Activated CD4-positive, alpha-beta memory T cell treated with anti-CD3 and anti-CD28 coated beads, Interleukin-2, amount 10 ng/mL, durations not matched to agents 7 days and 5 days (primary cell): ENCODE data around the gene CXCL16. TPM values are rescaled to one million over a fixed set of nuclear protein-coding genes. Genes with fewer than 3 reads are reported as not detected.

Experiments
- CTCF ChIA-PET: fragments of 350-600 bp; sonication (Branson Sonifier 250); formaldehyde crosslinking; loops from one replicate; lab custom pipeline; 2021; ENCODE audit warnings: antibody characterized with exemption, inconsistent platforms; lab: Charles Lee
- POLR2A ChIA-PET: fragments of 350-600 bp; sonication (Branson Sonifier 250); formaldehyde crosslinking; loops from one replicate; lab custom pipeline; 2021; ENCODE audit warnings: antibody characterized with exemption; lab: Charles Lee
- DNase-seq: peaks from one replicate; pipeline ENCODE4 v3.0.0-alpha.2; 2020
- H3K27ac Mint-ChIP-seq: one replicate; pipeline ENCODE4 v1.8.0; 2021; ENCODE audit warnings: mild to moderate bottlenecking, mixed read lengths
- H3K27me3 Mint-ChIP-seq: one replicate; pipeline ENCODE4 v1.8.0; 2021; ENCODE audit warnings: mixed read lengths
- H3K36me3 Mint-ChIP-seq: one replicate; pipeline ENCODE4 v1.8.0; 2021; ENCODE audit warnings: low read depth, mixed read lengths
- H3K4me1 Mint-ChIP-seq: one replicate; pipeline ENCODE4 v1.8.0; 2021; ENCODE audit warnings: mixed read lengths
- H3K4me3 Mint-ChIP-seq: one replicate; pipeline ENCODE4 v1.8.0; 2021; ENCODE audit warnings: mild to moderate bottlenecking, mixed read lengths
- H3K9me3 Mint-ChIP-seq: one replicate; pipeline ENCODE4 v1.8.0; 2021; ENCODE audit warnings: mixed read lengths
- total RNA-seq, 2 experiments: library from RNA; stranded (reverse); gene quantifications; one replicate each; pipeline ENCODE4 v1.2.3, GENCODE V29; 2021

CXCL16 gene
- 1 to 10 TPM; 2.2 to 2.6 TPM for total RNA-seq

GRCh38 chr17:4739122-4740024 lies at the start of gene CXCL16, which contains the start of gene ZMYND15:
CXCL16 (minus strand) TSS chr17:4739928; CDS start chr17:4739339, 589 bp downstream.
ZMYND15 (plus strand) TSS chr17:4739833; CDS start chr17:4740549, 716 bp downstream.
- POLR2A ChIA-PET: interaction anchor here (1.0 to 2.0 kb wide), 3 partner anchors 9 to 57 kb away, joined by 3 to 5 read pairs (median 3); no protein-coding TSS in a partner anchor
- peak within 1 kb of the TSS; percentile 74 for H3K4me3 Mint-ChIP-seq
- H3K36me3 Mint-ChIP-seq: peaks cover 3% of the 10 kb centered on the region
- H3K27ac Mint-ChIP-seq: no peak within 1 kb of the TSS
- DNase-seq: peak; percentile 56
- peaks cover 26% of the 10 kb centered on the region for H3K4me1 Mint-ChIP-seq
- no peaks in the 10 kb centered on the region for H3K9me3 Mint-ChIP-seq
- H3K27me3 Mint-ChIP-seq: peaks cover 37% of the 10 kb centered on the region
- CTCF ChIA-PET: interaction anchor here (1.4 kb wide), 1 partner anchor 8 kb away, joined by 3 read pairs; no protein-coding TSS in a partner anchor

DNA sequence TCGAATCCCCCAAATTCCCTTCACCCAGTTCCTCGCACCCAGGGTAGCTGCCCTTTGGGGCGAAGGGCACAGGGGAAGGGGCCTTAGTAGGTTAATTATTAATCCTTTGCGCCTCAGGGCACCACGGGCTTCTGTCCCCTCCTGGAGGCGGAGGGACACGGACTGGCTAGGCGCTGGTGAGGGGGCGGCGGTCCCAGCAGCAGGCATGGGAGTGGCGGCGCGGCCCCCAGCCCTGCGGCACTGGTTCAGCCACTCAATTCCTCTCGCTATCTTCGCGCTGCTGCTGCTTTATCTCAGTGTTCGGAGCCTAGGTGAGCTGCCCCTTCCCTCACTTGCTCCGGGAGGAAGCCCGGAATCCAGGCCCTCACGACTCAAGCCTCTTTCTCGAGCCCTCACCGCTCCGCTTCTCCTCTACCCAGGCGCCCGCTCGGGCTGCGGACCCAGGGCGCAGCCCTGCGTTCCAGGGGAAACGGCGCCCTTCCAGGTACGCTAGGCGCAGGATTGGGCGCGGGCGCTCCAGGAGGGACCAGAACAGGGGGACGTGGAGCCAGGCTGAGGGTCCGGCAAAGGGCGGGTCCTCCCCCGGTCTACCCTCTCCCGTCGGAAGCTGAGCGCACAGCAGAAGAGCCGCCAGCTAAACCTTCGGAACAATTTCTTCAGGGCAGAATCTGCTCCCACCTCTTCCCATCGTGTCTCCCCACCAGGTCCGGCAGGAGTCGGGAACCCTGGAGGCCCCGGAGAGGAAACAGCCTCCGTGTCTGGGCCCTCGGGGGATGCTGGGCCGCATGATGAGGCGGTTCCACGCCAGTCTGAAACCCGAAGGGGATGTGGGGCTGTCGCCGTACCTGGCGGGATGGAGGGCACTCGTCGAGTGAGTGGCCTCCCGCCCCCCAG lies 49.3 kb upstream of the CXCL16 start, which contains the start of gene GLTPD2:
TSS of gene GLTPD2 (plus strand) at position 158 of the 894 bp plus-strand sequence. CDS start at position 206, 48 bp downstream.
- CTCF ChIA-PET: interaction anchor here (0.7 to 2.5 kb wide), 26 partner anchors 9 to 290 kb away, joined by 3 to 24 read pairs (median 6); partner anchors contain the start of genes ARRB2, C17orf107, CAMTA2 and MED11

DNA sequence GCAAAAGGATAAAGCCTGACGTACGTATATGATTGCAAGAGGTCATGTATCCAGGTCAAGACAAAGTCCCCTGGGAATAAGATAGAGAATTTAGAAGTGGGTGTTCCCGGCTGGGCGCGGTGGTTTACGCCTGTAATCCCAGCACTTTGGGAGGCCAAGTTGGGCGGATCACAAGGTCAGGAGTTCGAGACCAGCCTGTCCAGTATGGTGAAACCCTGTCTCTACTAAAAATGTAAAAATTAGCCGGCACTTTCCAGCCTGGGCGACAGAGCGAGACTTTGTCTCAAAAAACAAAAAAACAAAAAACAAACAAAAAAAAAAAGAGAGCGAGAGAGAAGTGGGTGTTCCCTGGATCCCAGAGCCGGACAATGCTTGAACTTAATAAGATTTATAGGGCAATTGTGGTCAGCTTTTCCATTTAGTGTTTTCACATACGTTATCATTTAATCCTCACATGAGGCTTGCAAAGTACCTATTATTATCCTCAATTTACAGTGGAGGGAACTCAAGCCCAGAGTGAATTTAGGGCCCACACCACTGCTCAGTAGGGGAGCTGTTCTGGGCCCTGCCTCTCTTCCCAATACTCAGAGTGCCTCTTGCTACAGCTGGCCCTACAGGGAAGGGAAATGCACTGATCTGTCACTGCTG lies 48.6 kb upstream of the CXCL16 start:
- Mint-ChIP-seq H3K4me3 (peak overlapping the region; percentile 41), H3K4me1 (peaks cover 37% of the 10 kb centered on the region), H3K27ac (no peak overlapping the region), H3K27me3 (peaks cover 49% of the 10 kb centered on the region), H3K9me3 (no peaks in the 10 kb centered on the region), H3K36me3 (no peaks in the 10 kb centered on the region)
- DNase-seq: no peak
- ChIA-PET CTCF (interaction anchor here (1.3 to 2.0 kb wide), 4 partner anchors 9 to 78 kb away, joined by 3 to 9 read pairs (median 6); partner anchors contain the start of genes ARRB2 and TM4SF5), POLR2A (interaction anchor here (2.8 kb wide), 1 partner anchor 12 kb away, joined by 12 read pairs; no protein-coding TSS in a partner anchor)

More for the DNA sequence above, 49.3 kb upstream of the CXCL16 start, which contains the start of gene GLTPD2:
- Mint-ChIP-seq H3K9me3 (no peaks in the 10 kb centered on the region), H3K27ac (peak within 1 kb of the TSS; percentile 45), H3K4me1 (peaks cover 37% of the 10 kb centered on the region), H3K27me3 (peaks cover 43% of the 10 kb centered on the region), H3K4me3 (peak within 1 kb of the TSS; percentile 48), H3K36me3 (no peaks in the 10 kb centered on the region)
- POLR2A ChIA-PET: interaction anchor here (0.7 to 2.8 kb wide), 16 partner anchors 11 to 646 kb away, joined by 3 to 33 read pairs (median 8); partner anchors contain the start of genes ARRB2, C17orf107, CYB5D2 and PELP1
- no peak for DNase-seq

- Mint-ChIP-seq H3K4me1 (peaks cover 40% of the 10 kb centered on the region), H3K9me3 (no peaks in the 10 kb centered on the region), H3K27me3 (peaks cover 56% of the 10 kb centered on the region), H3K36me3 (no peaks in the 10 kb centered on the region), H3K27ac (no peak overlapping the region), H3K4me3 (no peak overlapping the region)
- CTCF ChIA-PET: interaction anchor here (0.8 to 2.0 kb wide), 7 partner anchors 7 to 105 kb away, joined by 3 to 7 read pairs (median 3); partner anchors contain the start of genes ARRB2, MED11, PSMB6 and TM4SF5
- POLR2A ChIA-PET: interaction anchor here (1.0 to 1.7 kb wide), 6 partner anchors 9 to 75 kb away, joined by 3 to 7 read pairs (median 4); partner anchors contain the start of genes PLD2, PSMB6 and TM4SF5
- no peak for DNase-seq
These were observed 46.8 kb upstream of the CXCL16 start for GRCh38 chr17:4786516-4786915.

DNA sequence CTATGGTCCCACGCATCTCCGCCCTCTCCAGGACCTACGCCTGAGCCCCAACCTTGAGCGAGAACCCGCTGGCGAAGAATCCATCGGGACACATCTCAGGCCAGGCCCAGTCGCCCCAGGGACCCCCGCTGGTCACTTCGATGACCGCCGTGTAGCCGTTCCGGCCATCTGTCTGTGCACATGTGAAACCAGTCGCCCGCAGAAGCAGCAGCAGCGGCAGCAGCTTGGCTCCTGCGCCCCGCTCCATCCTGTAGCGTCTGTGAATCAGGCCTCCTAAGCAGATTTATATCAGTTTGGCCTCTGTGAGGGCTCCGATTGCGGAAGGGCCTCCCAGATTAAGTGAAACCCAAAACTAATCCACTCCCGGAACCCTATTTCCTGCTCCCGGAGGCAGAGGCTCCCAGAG lies 46.4 kb upstream of the CXCL16 start, which contains the start of gene VMO1:
TSS of gene VMO1 (minus strand) at position 259 of the 406 bp plus-strand sequence. CDS start at position 247, 12 bp downstream.
- CTCF ChIA-PET: interaction anchor here (0.8 to 2.0 kb wide), 6 partner anchors 10 to 105 kb away, joined by 3 to 7 read pairs (median 3); partner anchors contain the start of genes ARRB2, MED11, PSMB6 and TM4SF5
- Mint-ChIP-seq H3K36me3 (no peaks in the 10 kb centered on the region), H3K4me3 (no peak within 1 kb of the TSS), H3K27me3 (peaks cover 56% of the 10 kb centered on the region), H3K4me1 (peaks cover 37% of the 10 kb centered on the region), H3K27ac (no peak within 1 kb of the TSS), H3K9me3 (no peaks in the 10 kb centered on the region)
- POLR2A ChIA-PET: interaction anchor here (1.0 to 1.7 kb wide), 6 partner anchors 10 to 75 kb away, joined by 3 to 7 read pairs (median 4); partner anchors contain the start of genes PLD2, PSMB6 and TM4SF5
- no peak for DNase-seq

GRCh38 chr17:4785311-4786105 lies 45.8 kb upstream of the CXCL16 start:
- Mint-ChIP-seq H3K9me3 (no peaks in the 10 kb centered on the region), H3K36me3 (no peaks in the 10 kb centered on the region), H3K27me3 (peaks cover 59% of the 10 kb centered on the region), H3K27ac (no peak overlapping the region), H3K4me1 (peaks cover 32% of the 10 kb centered on the region), H3K4me3 (no peak overlapping the region)
- CTCF ChIA-PET: interaction anchor here (2.0 kb wide), 1 partner anchor 75 kb away, joined by 7 read pairs; the partner anchor contains the start of gene ARRB2
- no peak for DNase-seq
- POLR2A ChIA-PET: interaction anchor here (1.0 to 1.7 kb wide), 4 partner anchors 13 to 113 kb away, joined by 3 to 6 read pairs (median 4); partner anchors contain the start of genes C17orf107, PLD2 and TM4SF5

- peaks cover 67% of the 10 kb centered on the region for H3K27me3 Mint-ChIP-seq
- POLR2A ChIA-PET: interaction anchor here (0.8 kb wide), 1 partner anchor 51 kb away, joined by 3 read pairs; no protein-coding TSS in a partner anchor
- DNase-seq: peak; percentile 32
- H3K4me3 Mint-ChIP-seq: no peak overlapping the region
- H3K4me1 Mint-ChIP-seq: peaks cover 24% of the 10 kb centered on the region
- no peaks in the 10 kb centered on the region for H3K9me3 Mint-ChIP-seq
- CTCF ChIA-PET: interaction anchor here (0.7 to 1.4 kb wide), 2 partner anchors 72 to 102 kb away, joined by 3 to 7 read pairs; partner anchors contain the start of gene ARRB2
- no peak overlapping the region for H3K27ac Mint-ChIP-seq
- no peaks in the 10 kb centered on the region for H3K36me3 Mint-ChIP-seq
These were observed 42.9 kb upstream of the CXCL16 start for GRCh38 chr17:4782652-4783051.

- CTCF ChIA-PET: interaction anchor here (2.1 to 3.6 kb wide), 2 partner anchors 7 to 9 kb away, joined by 7 to 17 read pairs; partner anchors contain the start of gene GLTPD2
- DNase-seq: no peak
- H3K4me1 Mint-ChIP-seq: peaks cover 8% of the 10 kb centered on the region
- POLR2A ChIA-PET: interaction anchor here (1.6 kb wide), 1 partner anchor 10 kb away, joined by 3 read pairs; no protein-coding TSS in a partner anchor
- H3K9me3 Mint-ChIP-seq: no peaks in the 10 kb centered on the region
- no peaks in the 10 kb centered on the region for H3K36me3 Mint-ChIP-seq
- no peak overlapping the region for H3K4me3 Mint-ChIP-seq
- H3K27me3 Mint-ChIP-seq: peaks cover 50% of the 10 kb centered on the region
- no peak overlapping the region for H3K27ac Mint-ChIP-seq
These were observed 40.7 kb upstream of the CXCL16 start for GRCh38 chr17:4780325-4780955.

- H3K36me3 Mint-ChIP-seq: no peaks in the 10 kb centered on the region
These were observed 38.4 kb upstream of the CXCL16 start for GRCh38 chr17:4777969-4778760.

More at GRCh38 chr17:4777969-4778760, 38.4 kb upstream of the CXCL16 start:
- ChIA-PET CTCF (interaction anchor here (0.8 to 2.1 kb wide), 2 partner anchors 9 to 12 kb away, joined by 5 to 7 read pairs; no protein-coding TSS in a partner anchor), POLR2A (interaction anchor here (0.9 kb wide), 1 partner anchor 30 kb away, joined by 3 read pairs; no protein-coding TSS in a partner anchor)
- Mint-ChIP-seq H3K9me3 (no peaks in the 10 kb centered on the region), H3K4me3 (no peak overlapping the region), H3K27ac (no peak overlapping the region), H3K4me1 (peaks cover 5% of the 10 kb centered on the region), H3K27me3 (peaks cover 42% of the 10 kb centered on the region)
- DNase-seq: no peak
